Measurements from ENCODE around the gene RASAL3. TPM values are rescaled to one million over a fixed set of nuclear protein-coding genes. Genes with fewer than 3 reads are reported as not detected.

The RASAL3 gene
- polyA plus RNA-seq, 2 of the 4 experiments (the other 2 are of a cell fraction) = not detected

DNA sequence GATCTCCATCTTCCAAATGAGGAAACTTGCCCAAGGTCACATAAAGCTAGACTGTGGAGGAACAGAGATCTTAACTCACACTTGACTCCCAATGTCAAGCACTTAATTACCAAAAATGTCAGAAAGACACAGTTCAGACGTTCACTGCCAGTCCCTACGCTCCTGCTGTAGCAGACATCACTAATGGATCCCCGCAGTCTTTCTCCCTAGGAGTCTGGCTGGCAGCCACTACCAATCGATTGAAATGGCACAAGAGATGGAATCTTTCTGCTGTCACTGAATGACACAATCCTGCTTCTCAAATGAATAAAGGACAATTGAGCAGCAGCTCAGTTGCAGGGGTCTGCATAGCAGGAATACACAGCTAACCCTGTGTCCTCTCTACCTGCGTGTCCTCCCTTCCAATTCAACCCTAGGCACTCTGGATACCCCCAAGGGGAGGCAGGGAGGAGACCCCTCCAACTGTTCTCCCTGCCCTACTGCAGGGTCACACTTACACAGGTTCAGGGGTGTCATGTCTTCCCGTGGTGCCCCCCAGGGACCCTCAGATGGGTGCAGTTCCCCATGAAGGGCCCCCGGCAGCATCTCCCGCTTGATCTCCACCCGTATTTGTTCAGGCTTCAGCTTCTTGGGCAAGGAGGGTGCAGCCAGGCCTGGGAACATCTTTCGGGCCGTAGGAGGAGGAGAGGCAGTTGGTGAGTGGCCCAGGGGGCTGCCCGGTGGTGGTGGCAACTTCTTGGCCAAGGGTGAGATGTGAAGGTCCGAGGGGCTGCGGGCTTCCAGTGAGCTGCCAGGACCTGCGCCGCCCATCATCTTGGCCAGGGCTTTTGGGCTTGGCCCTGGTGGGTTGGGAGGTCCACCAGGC lies 37.6 kb downstream of the RASAL3 start:
- ChIA-PET POLR2A (no interaction called here), CTCF (interaction anchor here (1.0 kb wide), 1 partner anchor 124 kb away, joined by 3 read pairs; no protein-coding TSS in a partner anchor)
- H3K27ac ChIP-seq = no peak overlapping the region
- no peak for FAIRE-seq
- no peak overlapping the region for H3K4me2 ChIP-seq
- peaks cover 11% of the 10 kb centered on the region; the same call in 1 of the 3 replicates for H3K4me1 ChIP-seq
- TF ChIP-seq, protein P1, sequence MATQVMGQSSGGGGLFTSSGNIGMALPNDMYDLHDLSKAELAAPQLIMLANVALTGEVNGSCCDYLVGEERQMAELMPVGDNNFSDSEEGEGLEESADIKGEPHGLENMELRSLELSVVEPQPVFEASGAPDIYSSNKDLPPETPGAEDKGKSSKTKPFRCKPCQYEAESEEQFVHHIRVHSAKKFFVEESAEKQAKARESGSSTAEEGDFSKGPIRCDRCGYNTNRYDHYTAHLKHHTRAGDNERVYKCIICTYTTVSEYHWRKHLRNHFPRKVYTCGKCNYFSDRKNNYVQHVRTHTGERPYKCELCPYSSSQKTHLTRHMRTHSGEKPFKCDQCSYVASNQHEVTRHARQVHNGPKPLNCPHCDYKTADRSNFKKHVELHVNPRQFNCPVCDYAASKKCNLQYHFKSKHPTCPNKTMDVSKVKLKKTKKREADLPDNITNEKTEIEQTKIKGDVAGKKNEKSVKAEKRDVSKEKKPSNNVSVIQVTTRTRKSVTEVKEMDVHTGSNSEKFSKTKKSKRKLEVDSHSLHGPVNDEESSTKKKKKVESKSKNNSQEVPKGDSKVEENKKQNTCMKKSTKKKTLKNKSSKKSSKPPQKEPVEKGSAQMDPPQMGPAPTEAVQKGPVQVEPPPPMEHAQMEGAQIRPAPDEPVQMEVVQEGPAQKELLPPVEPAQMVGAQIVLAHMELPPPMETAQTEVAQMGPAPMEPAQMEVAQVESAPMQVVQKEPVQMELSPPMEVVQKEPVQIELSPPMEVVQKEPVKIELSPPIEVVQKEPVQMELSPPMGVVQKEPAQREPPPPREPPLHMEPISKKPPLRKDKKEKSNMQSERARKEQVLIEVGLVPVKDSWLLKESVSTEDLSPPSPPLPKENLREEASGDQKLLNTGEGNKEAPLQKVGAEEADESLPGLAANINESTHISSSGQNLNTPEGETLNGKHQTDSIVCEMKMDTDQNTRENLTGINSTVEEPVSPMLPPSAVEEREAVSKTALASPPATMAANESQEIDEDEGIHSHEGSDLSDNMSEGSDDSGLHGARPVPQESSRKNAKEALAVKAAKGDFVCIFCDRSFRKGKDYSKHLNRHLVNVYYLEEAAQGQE (IDR thresholded peaks at IDR 0.05) = no peak
- no peak for TF ChIP-seq POLR2A (IDR thresholded peaks at IDR 0.05; ENCODE audit: low read length)
- peaks cover 8% of the 10 kb centered on the region; the same call in 1 of the 3 replicates for H3K9me3 ChIP-seq
- H3K4me3 ChIP-seq = no peak overlapping the region
- ATAC-seq = no peak
- WGBS (ENCODE audit: missing lambda C conversion rate) = 88% methylated on average over 10 of the region's 16 CpGs
- peak in 1 of 2 experiments; percentile 24 for DNase-seq (ENCODE audit: low read depth in 1 of 2, low spot score in 1 of 2)

DNA sequence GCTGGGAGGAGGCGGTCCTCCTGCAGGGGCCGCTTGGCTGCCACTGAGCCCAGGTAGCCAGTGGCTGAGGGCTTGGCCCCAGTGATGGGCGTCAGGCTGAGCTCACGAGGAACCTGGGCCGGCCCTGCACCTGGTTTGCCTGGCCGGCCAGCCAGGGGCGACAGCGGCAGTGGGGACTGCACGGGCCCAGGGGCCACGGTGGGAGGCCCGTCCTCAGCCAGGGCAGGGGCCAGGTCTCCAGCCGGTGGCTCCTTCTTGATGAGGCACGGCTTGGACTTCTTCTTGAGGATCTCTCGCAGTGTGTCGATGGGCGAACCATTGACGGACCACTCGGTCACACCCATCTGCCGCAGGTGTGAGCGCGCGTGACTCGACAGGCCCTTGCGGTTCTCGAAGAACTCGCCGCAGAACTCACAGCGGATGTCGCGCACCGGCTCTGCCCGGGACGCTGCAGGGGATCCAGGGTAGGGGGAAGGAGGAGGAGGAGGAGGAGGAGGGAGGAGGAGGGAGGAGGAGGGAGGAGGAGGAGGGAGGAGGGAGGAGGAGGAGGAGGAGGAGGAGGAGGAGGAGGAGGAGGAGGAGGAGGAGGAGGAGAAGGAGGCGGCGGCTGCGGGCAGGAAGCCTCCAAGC lies 38.9 kb downstream of the RASAL3 start:
- ChIA-PET POLR2A (no interaction called here), CTCF (no interaction called here)
- no peak for DNase-seq (ENCODE audit: low read depth in 1 of 2, low spot score in 1 of 2)
- no peak for FAIRE-seq
- peaks cover 8% of the 10 kb centered on the region; the same call in 1 of the 3 replicates for H3K9me3 ChIP-seq
- no peak for ATAC-seq
- no peak overlapping the region for H3K27ac ChIP-seq
- no peaks in the 10 kb centered on the region for H3K4me1 ChIP-seq
- WGBS (ENCODE audit: missing lambda C conversion rate) = 96% methylated on average over 24 of the region's 36 CpGs
- no peak for TF ChIP-seq POLR2AphosphoS2 (conservative IDR thresholded peaks at IDR 0.05; ENCODE audit: low read length)
- TF ChIP-seq, protein P2, sequence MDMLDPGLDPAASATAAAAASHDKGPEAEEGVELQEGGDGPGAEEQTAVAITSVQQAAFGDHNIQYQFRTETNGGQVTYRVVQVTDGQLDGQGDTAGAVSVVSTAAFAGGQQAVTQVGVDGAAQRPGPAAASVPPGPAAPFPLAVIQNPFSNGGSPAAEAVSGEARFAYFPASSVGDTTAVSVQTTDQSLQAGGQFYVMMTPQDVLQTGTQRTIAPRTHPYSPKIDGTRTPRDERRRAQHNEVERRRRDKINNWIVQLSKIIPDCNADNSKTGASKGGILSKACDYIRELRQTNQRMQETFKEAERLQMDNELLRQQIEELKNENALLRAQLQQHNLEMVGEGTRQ (IDR thresholded peaks at IDR 0.05) = no peak
- H3K4me2 ChIP-seq = no peak overlapping the region
- no peak overlapping the region for H3K4me3 ChIP-seq

DNA sequence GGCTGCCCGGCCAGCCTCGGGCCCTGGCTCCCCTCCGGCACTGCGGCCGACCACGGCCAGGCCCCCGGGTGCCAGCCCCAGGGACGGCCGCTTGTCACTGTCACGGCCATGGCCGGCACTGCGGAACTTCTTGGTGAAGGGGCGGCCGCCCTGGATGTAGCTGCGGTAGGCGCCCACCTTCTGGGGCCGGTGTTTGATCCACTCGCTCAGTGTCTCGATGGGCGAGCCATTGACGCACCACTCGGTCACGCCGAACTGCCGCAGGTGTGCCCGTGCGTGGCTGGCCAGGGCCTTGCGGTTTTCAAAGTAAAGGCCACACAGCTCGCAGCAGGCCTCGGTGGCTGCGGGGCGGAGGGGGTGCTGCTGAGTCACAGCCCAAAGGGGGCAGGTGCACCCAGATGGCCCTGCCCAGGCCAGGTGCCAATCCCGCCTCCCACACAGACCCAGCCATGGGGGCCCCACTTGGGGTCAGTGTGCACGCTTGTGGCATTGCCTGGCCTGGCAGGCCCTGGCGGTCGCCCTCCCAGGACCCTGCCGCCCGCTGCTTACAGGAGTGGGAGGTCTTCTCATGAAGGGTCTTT lies 39.6 kb downstream of the RASAL3 start:
- peaks cover 8% of the 10 kb centered on the region; the same call in 1 of the 3 replicates for H3K9me3 ChIP-seq
- ChIA-PET POLR2A (no interaction called here), CTCF (no interaction called here)
- H3K4me2 ChIP-seq = no peak overlapping the region
- WGBS (ENCODE audit: missing lambda C conversion rate) = 99% methylated on average over 17 of the region's 38 CpGs
- H3K4me3 ChIP-seq = no peak overlapping the region
- H3K27ac ChIP-seq = no peak overlapping the region
- no peak for DNase-seq (ENCODE audit: low read depth in 1 of 2, low spot score in 1 of 2)
- TF ChIP-seq, protein P3, sequence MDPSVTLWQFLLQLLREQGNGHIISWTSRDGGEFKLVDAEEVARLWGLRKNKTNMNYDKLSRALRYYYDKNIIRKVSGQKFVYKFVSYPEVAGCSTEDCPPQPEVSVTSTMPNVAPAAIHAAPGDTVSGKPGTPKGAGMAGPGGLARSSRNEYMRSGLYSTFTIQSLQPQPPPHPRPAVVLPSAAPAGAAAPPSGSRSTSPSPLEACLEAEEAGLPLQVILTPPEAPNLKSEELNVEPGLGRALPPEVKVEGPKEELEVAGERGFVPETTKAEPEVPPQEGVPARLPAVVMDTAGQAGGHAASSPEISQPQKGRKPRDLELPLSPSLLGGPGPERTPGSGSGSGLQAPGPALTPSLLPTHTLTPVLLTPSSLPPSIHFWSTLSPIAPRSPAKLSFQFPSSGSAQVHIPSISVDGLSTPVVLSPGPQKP (IDR thresholded peaks at IDR 0.05; ENCODE audit: low read depth, low read length) = no peak
- TF ChIP-seq ZFP36 (IDR thresholded peaks at IDR 0.05; ENCODE audit: borderline replicate concordance, partially characterized antibody) (no peak), RARB (CRISPR knock-in tag; IDR thresholded peaks at IDR 0.05) (no peak), ZSCAN20 (CRISPR knock-in tag; IDR thresholded peaks at IDR 0.05) (no peak), MAFK (IDR thresholded peaks at IDR 0.05; ENCODE audit: partially characterized antibody) (no peak), FOXS1 (CRISPR knock-in tag; IDR thresholded peaks at IDR 0.05) (no peak), NFE2L2 (conservative IDR thresholded peaks at IDR 0.05; ENCODE audit: low read length) (no peak)
- TF ChIP-seq, protein P4, sequence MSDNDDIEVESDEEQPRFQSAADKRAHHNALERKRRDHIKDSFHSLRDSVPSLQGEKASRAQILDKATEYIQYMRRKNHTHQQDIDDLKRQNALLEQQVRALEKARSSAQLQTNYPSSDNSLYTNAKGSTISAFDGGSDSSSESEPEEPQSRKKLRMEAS (IDR thresholded peaks at IDR 0.05) = no peak
- TF ChIP-seq, protein P5, sequence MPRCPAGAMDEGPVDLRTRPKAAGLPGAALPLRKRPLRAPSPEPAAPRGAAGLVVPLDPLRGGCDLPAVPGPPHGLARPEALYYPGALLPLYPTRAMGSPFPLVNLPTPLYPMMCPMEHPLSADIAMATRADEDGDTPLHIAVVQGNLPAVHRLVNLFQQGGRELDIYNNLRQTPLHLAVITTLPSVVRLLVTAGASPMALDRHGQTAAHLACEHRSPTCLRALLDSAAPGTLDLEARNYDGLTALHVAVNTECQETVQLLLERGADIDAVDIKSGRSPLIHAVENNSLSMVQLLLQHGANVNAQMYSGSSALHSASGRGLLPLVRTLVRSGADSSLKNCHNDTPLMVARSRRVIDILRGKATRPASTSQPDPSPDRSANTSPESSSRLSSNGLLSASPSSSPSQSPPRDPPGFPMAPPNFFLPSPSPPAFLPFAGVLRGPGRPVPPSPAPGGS (IDR thresholded peaks at IDR 0.05) = no peak
- ATAC-seq = no peak
- peaks cover under 1% of the 10 kb centered on the region; the same call in 1 of the 3 replicates for H3K4me1 ChIP-seq
- no peak for FAIRE-seq
